HepG2 (cell line): ENCODE results near the gene POLN. TPM values are rescaled to one million over a fixed set of nuclear protein-coding genes. Genes with fewer than 3 reads are reported as not detected.

Experiments used
- ARNT2 ChIP-seq: sonication (generic); formaldehyde crosslinking; IDR thresholded peaks from 2 replicates; pipeline ENCODE4 v1.8.0; 2022; ENCODE audit warnings: mild to moderate bottlenecking, low read depth, missing genetic modification reagents, moderate library complexity
- HNRNPH1 ChIP-seq: fragments of 200-400 bp; formaldehyde crosslinking; optimal IDR thresholded peaks from 2 replicates; pipeline ENCODE3; 2017; ENCODE audit warnings: mild to moderate bottlenecking, low read depth, low read length
- HOXA3 ChIP-seq: sonication (generic); formaldehyde crosslinking; IDR thresholded peaks from 2 replicates; pipeline ENCODE4 v1.5.0; 2020; ENCODE audit warnings: missing genetic modification reagents
- PHF21A ChIP-seq: sonication (generic); formaldehyde crosslinking; IDR thresholded peaks from 2 replicates; pipeline ENCODE4 v1.5.0; 2020; ENCODE audit warnings: mild to moderate bottlenecking, missing genetic modification reagents
- PHF8 ChIP-seq: sonication (generic); formaldehyde crosslinking; IDR thresholded peaks from 2 replicates; pipeline ENCODE4 v1.5.0; 2020; ENCODE audit warnings: missing genetic modification reagents
- PLSCR1 ChIP-seq: sonication (generic); formaldehyde crosslinking; IDR thresholded peaks from 2 replicates; pipeline ENCODE4 v1.5.0; 2020; ENCODE audit warnings: missing genetic modification reagents, mild to moderate bottlenecking, borderline replicate concordance
- RBFOX2 ChIP-seq: fragments of 200-400 bp; formaldehyde crosslinking; IDR thresholded peaks from 2 replicates; pipeline ENCODE4 v1.6.1; 2017; ENCODE audit warnings: low read depth, mild to moderate bottlenecking, low read length
- RERE ChIP-seq: IDR thresholded peaks from 2 replicates; pipeline ENCODE4 v1.6.1; 2016; ENCODE audit warnings: low read depth, missing genetic modification reagents, missing compliant biosample characterization
- TP53 ChIP-seq: sonication (generic); formaldehyde crosslinking; conservative IDR thresholded peaks from 2 replicates; pipeline ENCODE4 v1.4.0; 2020; ENCODE audit warnings: missing genetic modification reagents
- TRAFD1 ChIP-seq: sonication (generic); formaldehyde crosslinking; IDR thresholded peaks from 2 replicates; pipeline ENCODE4 v1.5.1; 2020; ENCODE audit warnings: missing genetic modification reagents, mild to moderate bottlenecking, borderline replicate concordance
- YEATS4 ChIP-seq: sonication (generic); formaldehyde crosslinking; IDR thresholded peaks from 2 replicates; pipeline ENCODE4 v1.4.0; 2020; ENCODE audit warnings: missing genetic modification reagents, borderline replicate concordance
- YY1 ChIP-seq: IDR thresholded peaks from 2 replicates; pipeline ENCODE4 v1.6.1; 2011; ENCODE audit warnings: low read length, low read depth, moderate library complexity, mild to moderate bottlenecking; ENCODE audit not compliant: insufficient read depth, insufficient replicate concordance
- ZBTB7A ChIP-seq: sonication (generic); formaldehyde crosslinking; IDR thresholded peaks from 2 replicates; pipeline ENCODE4 v1.8.0; 2022; ENCODE audit warnings: mild to moderate bottlenecking, missing genetic modification reagents
- ZFP82 ChIP-seq: sonication (generic); formaldehyde crosslinking; IDR thresholded peaks from 2 replicates; pipeline ENCODE4 v1.5.1; 2020; ENCODE audit warnings: mild to moderate bottlenecking, missing genetic modification reagents, borderline replicate concordance
- ZIK1 ChIP-seq: sonication (generic); formaldehyde crosslinking; IDR thresholded peaks from 2 replicates; pipeline ENCODE4 v1.5.0; 2020; ENCODE audit warnings: mild to moderate bottlenecking, low read depth, missing genetic modification reagents, borderline replicate concordance
- ZNF329 ChIP-seq: sonication (generic); formaldehyde crosslinking; IDR thresholded peaks from 2 replicates; pipeline ENCODE4 v1.9.0; 2021; ENCODE audit warnings: low read depth, mild to moderate bottlenecking, missing genetic modification reagents
- ZNF691 ChIP-seq: sonication (generic); formaldehyde crosslinking; IDR thresholded peaks from 2 replicates; pipeline ENCODE4 v1.4.0; 2020; ENCODE audit warnings: missing genetic modification reagents, low read depth, mild to moderate bottlenecking, borderline replicate concordance
- ZSCAN31 ChIP-seq: sonication (generic); formaldehyde crosslinking; IDR thresholded peaks from 2 replicates; pipeline ENCODE4 v1.5.0; 2020; ENCODE audit warnings: low read depth, mild to moderate bottlenecking, missing genetic modification reagents
- polyA plus RNA-seq, 8 experiments: library from polyadenylated mRNA; depleted of rRNA in 3 of 8; stranded (reverse) in 7 of 8; unstranded in 1 of 8; fragments of >200 nt; fragmentation: Illumina TruSeq in 4 of 8; extraction: Trizol in 4 of 8; gene quantifications; 2 replicates each; pipeline versions ENCODE4 v1.2.1 to v1.2.3, GENCODE V29; 2011 to 2016; ENCODE audit warnings: low read depth in 4 of 8, missing spikeins in 1 of 8, mixed read lengths in 1 of 8; ENCODE audit not compliant: insufficient read depth in 1 of 8
- total RNA-seq, 5 experiments: library from RNA; depleted of rRNA; stranded (reverse); fragments of >200 nt; fragmentation: Illumina TruSeq; extraction: Trizol; gene quantifications; 2 replicates each; pipeline ENCODE4 v1.2.3, GENCODE V29; 2016; ENCODE audit warnings: low read depth in 1 of 5

POLN gene
- total and polyA plus RNA-seq, 2 of the 13 experiments (the other 11 are each of a cell fraction or from before 2014, with no cell fraction given): 0.93 to 1.5 TPM

GRCh38 chr4:2261110-2261852 lies 19.4 kb upstream of the POLN start (continued):
- TF ChIP-seq HOXA3 (CRISPR knock-in tag) (0 out of 2 replicates have a peak, but pooled peaks have one; percentile 26), YEATS4 (CRISPR knock-in tag) (0 out of 2 replicates have a peak, but pooled peaks have one; percentile 66), ZSCAN31 (CRISPR knock-in tag) (0 out of 2 replicates have a peak, but pooled peaks have one; percentile 29), ZBTB7A (CRISPR knock-in tag) (no peak), TRAFD1 (CRISPR knock-in tag) (no peak), RERE (CRISPR knock-in tag) (no peak), ZIK1 (0 out of 2 replicates have a peak, but pooled peaks have one; percentile 1), ZFP82 (CRISPR knock-in tag) (0 out of 2 replicates have a peak, but pooled peaks have one; percentile 11), TP53 (CRISPR knock-in tag) (no peak), RBFOX2 (0 out of 2 replicates have a peak, but pooled peaks have one; percentile 49), PHF8 (CRISPR knock-in tag) (peak; percentile 61), ZNF691 (CRISPR knock-in tag) (0 out of 2 replicates have a peak, but pooled peaks have one; percentile 22), PHF21A (CRISPR knock-in tag) (no peak; the same call in 1 of the 2 replicates), HNRNPH1 (no peak), ARNT2 (CRISPR knock-in tag) (peak; percentile 36; the same call in 1 of the 2 replicates), YY1 (peak; percentile 84), PLSCR1 (no peak), ZNF329 (0 out of 2 replicates have a peak, but pooled peaks have one; percentile 7)
